WTC11 (cell line): ENCODE results near the gene ADAMTS7.

Experiments used
- CDX4 ChIP-seq: fragments of 250-450 bp; sonication (Bioruptor Pico); IDR thresholded peaks from 2 replicates; pipeline ENCODE4 v1.9.0; 2021; ENCODE audit warnings: moderate library complexity, mild to moderate bottlenecking, inconsistent platforms, borderline replicate concordance
- CREB1 ChIP-seq: sonication (generic); formaldehyde crosslinking; IDR thresholded peaks from 2 replicates; pipeline ENCODE4 v1.8.0; 2023; ENCODE audit warnings: mild to moderate bottlenecking, missing genetic modification reagents
- ESRRA ChIP-seq: sonication (generic); formaldehyde crosslinking; IDR thresholded peaks from 2 replicates; pipeline ENCODE4 v1.8.1; 2022; ENCODE audit warnings: mild to moderate bottlenecking, missing genetic modification reagents, borderline replicate concordance
- FOXP1 ChIP-seq: sonication (generic); formaldehyde crosslinking; IDR thresholded peaks from 2 replicates; pipeline ENCODE4 v1.8.0; 2022; ENCODE audit warnings: missing genetic modification reagents, mild to moderate bottlenecking, moderate library complexity, borderline replicate concordance
- NFE2L1 ChIP-seq: sonication (generic); formaldehyde crosslinking; IDR thresholded peaks from 2 replicates; pipeline ENCODE4 v1.8.1; 2023; ENCODE audit warnings: missing genetic modification reagents
- PRDM15 ChIP-seq: sonication (generic); formaldehyde crosslinking; IDR thresholded peaks from 2 replicates; pipeline ENCODE4 v1.8.0; 2022; ENCODE audit warnings: missing genetic modification reagents
- ZNF263 ChIP-seq: sonication (generic); formaldehyde crosslinking; IDR thresholded peaks from 2 replicates; pipeline ENCODE4 v1.8.1; 2022; ENCODE audit warnings: low read depth, mild to moderate bottlenecking, moderate library complexity, missing genetic modification reagents
- TF ChIP-seq, protein P1 (sequence below): fragments of 200-600 bp; IDR thresholded peaks from 2 replicates; pipeline ENCODE4 v1.8.0; 2022; ENCODE audit warnings: antibody characterized with exemption
- TF ChIP-seq, protein P2 (sequence below): sonication (generic); formaldehyde crosslinking; IDR thresholded peaks from 2 replicates; pipeline ENCODE4 v1.8.1; 2023; ENCODE audit warnings: mild to moderate bottlenecking, moderate library complexity, missing genetic modification reagents
- TF ChIP-seq, protein P3 (sequence below): sonication (generic); formaldehyde crosslinking; IDR thresholded peaks from 2 replicates; pipeline ENCODE4 v1.8.0; 2022; ENCODE audit warnings: mild to moderate bottlenecking, missing genetic modification reagents
- TF ChIP-seq, protein P4 (sequence below): sonication (generic); formaldehyde crosslinking; IDR thresholded peaks from 2 replicates; pipeline ENCODE4 v1.8.1; 2022; ENCODE audit warnings: low read depth, missing genetic modification reagents, borderline replicate concordance

DNA sequence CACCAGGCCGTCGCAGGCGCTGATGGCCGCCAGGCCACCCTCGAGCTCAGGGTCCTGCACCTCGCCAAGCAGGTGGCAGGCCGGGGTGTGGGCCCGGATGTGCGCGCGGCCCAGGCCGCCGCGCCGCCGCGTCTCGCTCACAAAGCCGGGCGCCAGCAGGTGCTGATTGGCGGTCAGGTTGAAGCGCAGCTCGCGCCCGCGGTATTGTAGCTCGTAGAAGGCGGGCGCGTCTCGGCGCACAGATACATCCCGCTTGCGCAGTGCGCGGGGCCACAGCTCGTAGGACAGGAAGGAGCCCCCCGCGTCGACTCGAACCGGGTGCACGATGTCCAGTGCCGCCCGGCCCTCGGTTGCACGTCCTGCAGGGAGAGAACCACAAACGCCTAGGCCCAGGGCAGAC, 11.1 kb downstream of the ADAMTS7 start:
- no peak for TF ChIP-seq CDX4 (CRISPR knock-in tag)
- no peak for TF ChIP-seq CREB1 (CRISPR knock-in tag)
- TF ChIP-seq, protein P1, sequence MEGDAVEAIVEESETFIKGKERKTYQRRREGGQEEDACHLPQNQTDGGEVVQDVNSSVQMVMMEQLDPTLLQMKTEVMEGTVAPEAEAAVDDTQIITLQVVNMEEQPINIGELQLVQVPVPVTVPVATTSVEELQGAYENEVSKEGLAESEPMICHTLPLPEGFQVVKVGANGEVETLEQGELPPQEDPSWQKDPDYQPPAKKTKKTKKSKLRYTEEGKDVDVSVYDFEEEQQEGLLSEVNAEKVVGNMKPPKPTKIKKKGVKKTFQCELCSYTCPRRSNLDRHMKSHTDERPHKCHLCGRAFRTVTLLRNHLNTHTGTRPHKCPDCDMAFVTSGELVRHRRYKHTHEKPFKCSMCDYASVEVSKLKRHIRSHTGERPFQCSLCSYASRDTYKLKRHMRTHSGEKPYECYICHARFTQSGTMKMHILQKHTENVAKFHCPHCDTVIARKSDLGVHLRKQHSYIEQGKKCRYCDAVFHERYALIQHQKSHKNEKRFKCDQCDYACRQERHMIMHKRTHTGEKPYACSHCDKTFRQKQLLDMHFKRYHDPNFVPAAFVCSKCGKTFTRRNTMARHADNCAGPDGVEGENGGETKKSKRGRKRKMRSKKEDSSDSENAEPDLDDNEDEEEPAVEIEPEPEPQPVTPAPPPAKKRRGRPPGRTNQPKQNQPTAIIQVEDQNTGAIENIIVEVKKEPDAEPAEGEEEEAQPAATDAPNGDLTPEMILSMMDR = no peak
- TF ChIP-seq ESRRA = no peak
- TF ChIP-seq, protein P2, sequence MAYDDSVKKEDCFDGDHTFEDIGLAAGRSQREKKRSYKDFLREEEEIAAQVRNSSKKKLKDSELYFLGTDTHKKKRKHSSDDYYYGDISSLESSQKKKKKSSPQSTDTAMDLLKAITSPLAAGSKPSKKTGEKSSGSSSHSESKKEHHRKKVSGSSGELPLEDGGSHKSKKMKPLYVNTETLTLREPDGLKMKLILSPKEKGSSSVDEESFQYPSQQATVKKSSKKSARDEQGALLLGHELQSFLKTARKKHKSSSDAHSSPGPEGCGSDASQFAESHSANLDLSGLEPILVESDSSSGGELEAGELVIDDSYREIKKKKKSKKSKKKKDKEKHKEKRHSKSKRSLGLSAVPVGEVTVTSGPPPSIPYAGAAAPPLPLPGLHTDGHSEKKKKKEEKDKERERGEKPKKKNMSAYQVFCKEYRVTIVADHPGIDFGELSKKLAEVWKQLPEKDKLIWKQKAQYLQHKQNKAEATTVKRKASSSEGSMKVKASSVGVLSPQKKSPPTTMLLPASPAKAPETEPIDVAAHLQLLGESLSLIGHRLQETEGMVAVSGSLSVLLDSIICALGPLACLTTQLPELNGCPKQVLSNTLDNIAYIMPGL = no peak
- no peak for TF ChIP-seq ZNF263 (CRISPR knock-in tag)
- no peak for TF ChIP-seq NFE2L1
- TF ChIP-seq, protein P3, sequence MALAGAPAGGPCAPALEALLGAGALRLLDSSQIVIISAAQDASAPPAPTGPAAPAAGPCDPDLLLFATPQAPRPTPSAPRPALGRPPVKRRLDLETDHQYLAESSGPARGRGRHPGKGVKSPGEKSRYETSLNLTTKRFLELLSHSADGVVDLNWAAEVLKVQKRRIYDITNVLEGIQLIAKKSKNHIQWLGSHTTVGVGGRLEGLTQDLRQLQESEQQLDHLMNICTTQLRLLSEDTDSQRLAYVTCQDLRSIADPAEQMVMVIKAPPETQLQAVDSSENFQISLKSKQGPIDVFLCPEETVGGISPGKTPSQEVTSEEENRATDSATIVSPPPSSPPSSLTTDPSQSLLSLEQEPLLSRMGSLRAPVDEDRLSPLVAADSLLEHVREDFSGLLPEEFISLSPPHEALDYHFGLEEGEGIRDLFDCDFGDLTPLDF (CRISPR knock-in tag) = no peak
- TF ChIP-seq PRDM15 (CRISPR knock-in tag) = no peak
- TF ChIP-seq FOXP1 (CRISPR knock-in tag) = no peak
- TF ChIP-seq, protein P4, sequence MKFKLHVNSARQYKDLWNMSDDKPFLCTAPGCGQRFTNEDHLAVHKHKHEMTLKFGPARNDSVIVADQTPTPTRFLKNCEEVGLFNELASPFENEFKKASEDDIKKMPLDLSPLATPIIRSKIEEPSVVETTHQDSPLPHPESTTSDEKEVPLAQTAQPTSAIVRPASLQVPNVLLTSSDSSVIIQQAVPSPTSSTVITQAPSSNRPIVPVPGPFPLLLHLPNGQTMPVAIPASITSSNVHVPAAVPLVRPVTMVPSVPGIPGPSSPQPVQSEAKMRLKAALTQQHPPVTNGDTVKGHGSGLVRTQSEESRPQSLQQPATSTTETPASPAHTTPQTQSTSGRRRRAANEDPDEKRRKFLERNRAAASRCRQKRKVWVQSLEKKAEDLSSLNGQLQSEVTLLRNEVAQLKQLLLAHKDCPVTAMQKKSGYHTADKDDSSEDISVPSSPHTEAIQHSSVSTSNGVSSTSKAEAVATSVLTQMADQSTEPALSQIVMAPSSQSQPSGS = no peak
